ENCODE measurements around the gene KLHL21. TPM values are rescaled to one million over a fixed set of nuclear protein-coding genes. Genes with fewer than 3 reads are reported as not detected.

KLHL21 gene
- total and polyA plus RNA-seq, 10 of the 15 experiments (the other 5 are each of a cell fraction or from before 2014, with no cell fraction given): 0.76 to 12.2 (median 5.2) TPM

GRCh38 chr1:6579374-6580118 is 23.1 kb downstream of the KLHL21 start, which contains the start of gene ZBTB48 (continued):
- TF ChIP-seq ELK1 (IDR thresholded peaks at IDR 0.05; ENCODE audit: low read depth, low read length): peak; percentile 60
- no peak for TF ChIP-seq E2F8 (IDR thresholded peaks at IDR 0.05; ENCODE audit: low read depth, partially characterized antibody)
- no peak for TF ChIP-seq NBN (IDR thresholded peaks at IDR 0.05)
- TF ChIP-seq RCOR1 (conservative IDR thresholded peaks at IDR 0.05; ENCODE audit: low read depth, low read length): no peak
- no peak for TF ChIP-seq WRNIP1 (IDR thresholded peaks at IDR 0.05; ENCODE audit: borderline replicate concordance, low read depth, low read length)
- no peak for TF ChIP-seq SMAD1 (IDR thresholded peaks at IDR 0.05; ENCODE audit: low read depth, partially characterized antibody)
- TF ChIP-seq, protein P1, sequence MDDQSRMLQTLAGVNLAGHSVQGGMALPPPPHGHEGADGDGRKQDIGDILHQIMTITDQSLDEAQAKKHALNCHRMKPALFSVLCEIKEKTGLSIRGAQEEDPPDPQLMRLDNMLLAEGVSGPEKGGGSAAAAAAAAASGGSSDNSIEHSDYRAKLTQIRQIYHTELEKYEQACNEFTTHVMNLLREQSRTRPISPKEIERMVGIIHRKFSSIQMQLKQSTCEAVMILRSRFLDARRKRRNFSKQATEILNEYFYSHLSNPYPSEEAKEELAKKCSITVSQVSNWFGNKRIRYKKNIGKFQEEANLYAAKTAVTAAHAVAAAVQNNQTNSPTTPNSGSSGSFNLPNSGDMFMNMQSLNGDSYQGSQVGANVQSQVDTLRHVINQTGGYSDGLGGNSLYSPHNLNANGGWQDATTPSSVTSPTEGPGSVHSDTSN (IDR thresholded peaks at IDR 0.05; ENCODE audit: insufficient replicate concordance, low read depth, low read length): no peak
- 0 out of 4 replicates have a peak, but pooled peaks of 1 of the 2 experiments have one; percentile 1 for TF ChIP-seq SRF (IDR thresholded peaks at IDR 0.05; ENCODE audit: low read depth in 2 of 2, low read length in 2 of 2)
- TF ChIP-seq EED (IDR thresholded peaks at IDR 0.05; ENCODE audit: low read depth): no peak
- TF ChIP-seq RBBP5 (conservative IDR thresholded peaks at IDR 0.05): no peak
- TF ChIP-seq NR2C2 (IDR thresholded peaks at IDR 0.05; ENCODE audit: borderline replicate concordance, control insufficient read depth, insufficient read length, low read depth): no peak
- 0 out of 2 replicates have a peak, but pooled peaks have one; percentile 34 for TF ChIP-seq GATAD2B (conservative IDR thresholded peaks at IDR 0.05; ENCODE audit: low read depth)
- TF ChIP-seq LARP7 (IDR thresholded peaks at IDR 0.05): no peak
- TF ChIP-seq ZBTB4 (CRISPR knock-in tag; IDR thresholded peaks at IDR 0.05): no peak
- no peak for TF ChIP-seq RELA (IDR thresholded peaks at IDR 0.05; ENCODE audit: borderline replicate concordance, partially characterized antibody)
- peak; percentile 73; the same call in 1 of the 2 replicates for TF ChIP-seq TAF1 (IDR thresholded peaks at IDR 0.05; ENCODE audit: borderline replicate concordance, low read depth, low read length)
- no peak for TF ChIP-seq CTCF (IDR thresholded peaks at IDR 0.05 in 2 of 3, conservative IDR thresholded peaks at IDR 0.05 in 1 of 3; ENCODE audit: control insufficient read depth in 2 of 3, extremely low read depth in 1 of 3, insufficient read depth in 1 of 3, low read depth in 3 of 3, low read length in 3 of 3)
- no peak for TF ChIP-seq ASH2L (IDR thresholded peaks at IDR 0.05; ENCODE audit: borderline replicate concordance, low read depth)
- peak; percentile 84 for TF ChIP-seq GABPA (IDR thresholded peaks at IDR 0.05; ENCODE audit: low read depth)

Measured in GM12878 (cell line).